Measurements from ENCODE around the gene RWDD3.

Gene RWDD3

DNA sequence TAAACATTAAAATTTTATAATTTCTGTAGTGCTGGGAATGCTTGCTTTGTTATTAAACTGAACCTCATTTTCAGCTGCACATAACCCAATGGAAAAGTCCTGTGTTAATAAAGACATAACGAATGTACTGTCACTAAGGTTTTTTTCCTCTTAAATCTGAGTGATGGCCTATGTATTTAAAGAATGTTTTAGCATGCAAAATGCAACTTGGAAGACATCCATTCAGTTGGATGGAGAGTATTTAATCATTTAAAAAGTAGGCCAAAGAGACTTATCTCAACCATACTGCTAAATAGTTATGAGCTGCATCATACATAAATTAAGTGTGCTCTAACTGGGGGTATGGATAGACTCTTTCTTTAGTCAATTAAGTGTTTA, 48.5 kb downstream of the RWDD3 start:
- TF ChIP-seq, protein P1, sequence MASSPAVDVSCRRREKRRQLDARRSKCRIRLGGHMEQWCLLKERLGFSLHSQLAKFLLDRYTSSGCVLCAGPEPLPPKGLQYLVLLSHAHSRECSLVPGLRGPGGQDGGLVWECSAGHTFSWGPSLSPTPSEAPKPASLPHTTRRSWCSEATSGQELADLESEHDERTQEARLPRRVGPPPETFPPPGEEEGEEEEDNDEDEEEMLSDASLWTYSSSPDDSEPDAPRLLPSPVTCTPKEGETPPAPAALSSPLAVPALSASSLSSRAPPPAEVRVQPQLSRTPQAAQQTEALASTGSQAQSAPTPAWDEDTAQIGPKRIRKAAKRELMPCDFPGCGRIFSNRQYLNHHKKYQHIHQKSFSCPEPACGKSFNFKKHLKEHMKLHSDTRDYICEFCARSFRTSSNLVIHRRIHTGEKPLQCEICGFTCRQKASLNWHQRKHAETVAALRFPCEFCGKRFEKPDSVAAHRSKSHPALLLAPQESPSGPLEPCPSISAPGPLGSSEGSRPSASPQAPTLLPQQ (tag by site-specific recombination; IDR thresholded peaks at IDR 0.05), result no peak
- TF ChIP-seq, protein P2, sequence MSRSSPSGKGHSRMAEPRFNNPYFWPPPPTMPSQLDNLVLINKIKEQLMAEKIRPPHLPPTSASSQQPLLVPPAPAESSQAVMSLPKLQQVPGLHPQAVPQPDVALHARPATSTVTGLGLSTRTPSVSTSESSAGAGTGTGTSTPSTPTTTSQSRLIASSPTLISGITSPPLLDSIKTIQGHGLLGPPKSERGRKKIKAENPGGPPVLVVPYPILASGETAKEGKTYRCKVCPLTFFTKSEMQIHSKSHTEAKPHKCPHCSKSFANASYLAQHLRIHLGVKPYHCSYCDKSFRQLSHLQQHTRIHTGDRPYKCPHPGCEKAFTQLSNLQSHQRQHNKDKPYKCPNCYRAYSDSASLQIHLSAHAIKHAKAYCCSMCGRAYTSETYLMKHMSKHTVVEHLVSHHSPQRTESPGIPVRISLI (tag by site-specific recombination; IDR thresholded peaks at IDR 0.05), result no peak
- TF ChIP-seq, protein P3, sequence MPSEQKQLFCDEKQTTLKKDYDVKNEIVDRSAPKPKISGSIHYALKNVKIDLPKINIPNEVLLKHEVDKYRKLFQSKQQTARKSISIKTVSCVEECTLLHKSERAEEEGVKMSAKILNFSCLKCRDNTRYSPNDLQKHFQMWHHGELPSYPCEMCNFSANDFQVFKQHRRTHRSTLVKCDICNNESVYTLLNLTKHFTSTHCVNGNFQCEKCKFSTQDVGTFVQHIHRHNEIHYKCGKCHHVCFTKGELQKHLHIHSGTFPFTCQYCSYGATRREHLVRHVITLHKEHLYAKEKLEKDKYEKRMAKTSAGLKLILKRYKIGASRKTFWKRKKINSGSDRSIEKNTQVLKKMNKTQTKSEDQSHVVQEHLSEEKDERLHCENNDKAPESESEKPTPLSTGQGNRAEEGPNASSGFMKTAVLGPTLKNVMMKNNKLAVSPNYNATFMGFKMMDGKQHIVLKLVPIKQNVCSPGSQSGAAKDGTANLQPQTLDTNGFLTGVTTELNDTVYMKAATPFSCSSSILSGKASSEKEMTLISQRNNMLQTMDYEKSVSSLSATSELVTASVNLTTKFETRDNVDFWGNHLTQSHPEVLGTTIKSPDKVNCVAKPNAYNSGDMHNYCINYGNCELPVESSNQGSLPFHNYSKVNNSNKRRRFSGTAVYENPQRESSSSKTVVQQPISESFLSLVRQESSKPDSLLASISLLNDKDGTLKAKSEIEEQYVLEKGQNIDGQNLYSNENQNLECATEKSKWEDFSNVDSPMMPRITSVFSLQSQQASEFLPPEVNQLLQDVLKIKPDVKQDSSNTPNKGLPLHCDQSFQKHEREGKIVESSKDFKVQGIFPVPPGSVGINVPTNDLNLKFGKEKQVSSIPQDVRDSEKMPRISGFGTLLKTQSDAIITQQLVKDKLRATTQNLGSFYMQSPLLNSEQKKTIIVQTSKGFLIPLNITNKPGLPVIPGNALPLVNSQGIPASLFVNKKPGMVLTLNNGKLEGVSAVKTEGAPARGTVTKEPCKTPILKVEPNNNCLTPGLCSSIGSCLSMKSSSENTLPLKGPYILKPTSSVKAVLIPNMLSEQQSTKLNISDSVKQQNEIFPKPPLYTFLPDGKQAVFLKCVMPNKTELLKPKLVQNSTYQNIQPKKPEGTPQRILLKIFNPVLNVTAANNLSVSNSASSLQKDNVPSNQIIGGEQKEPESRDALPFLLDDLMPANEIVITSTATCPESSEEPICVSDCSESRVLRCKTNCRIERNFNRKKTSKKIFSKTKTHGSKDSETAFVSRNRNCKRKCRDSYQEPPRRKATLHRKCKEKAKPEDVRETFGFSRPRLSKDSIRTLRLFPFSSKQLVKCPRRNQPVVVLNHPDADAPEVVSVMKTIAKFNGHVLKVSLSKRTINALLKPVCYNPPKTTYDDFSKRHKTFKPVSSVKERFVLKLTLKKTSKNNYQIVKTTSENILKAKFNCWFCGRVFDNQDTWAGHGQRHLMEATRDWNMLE (tag by site-specific recombination; conservative IDR thresholded peaks at IDR 0.05; ENCODE audit: low read depth), result no peak
- TF ChIP-seq ZNF792 (tag by site-specific recombination; IDR thresholded peaks at IDR 0.05) (no peak), ZNF843 (tag by site-specific recombination; IDR thresholded peaks at IDR 0.05) (no peak)
- no peaks in the 10 kb centered on the region for H3K9me3 ChIP-seq (ENCODE audit: control insufficient read depth, insufficient read depth, low read depth, low read length)
- ChIA-PET CTCF (interaction anchor here (0.6 kb wide), 1 partner anchor 118 kb away, joined by 3 read pairs; no protein-coding TSS in a partner anchor), POLR2A (no interaction called here)
- H3K4me1 ChIP-seq (ENCODE audit: control insufficient read depth, insufficient read depth, low read length), result no peaks in the 10 kb centered on the region
- H3K4me3 ChIP-seq (ENCODE audit: low read depth, low read length), result no peak overlapping the region
- no peak overlapping the region for H3K27ac ChIP-seq (ENCODE audit: extremely low read depth, low read depth, low read length)
- no peaks in the 10 kb centered on the region for H3K36me3 ChIP-seq (ENCODE audit: control insufficient read depth in 2 of 2, insufficient read depth in 1 of 2, low read length in 2 of 2)

DNA sequence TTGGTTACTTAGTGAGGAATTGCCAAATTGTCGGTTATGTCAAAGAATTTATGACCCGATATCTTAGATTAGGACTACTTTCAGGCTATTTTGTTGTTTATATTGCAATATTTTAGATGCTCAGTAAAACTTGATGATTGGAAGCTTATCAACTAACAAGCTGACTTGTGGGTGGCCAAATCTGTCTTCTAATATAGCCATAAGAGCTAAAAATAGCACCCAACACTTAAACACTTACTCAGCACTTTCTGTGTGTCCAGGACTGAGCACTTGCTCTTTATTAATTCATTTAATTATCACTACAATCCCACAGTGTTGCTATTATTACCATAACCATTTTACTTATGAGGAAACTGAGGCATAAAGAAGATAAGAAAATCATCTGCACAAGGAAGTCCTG, 50.4 kb downstream of the RWDD3 start:
- ChIA-PET POLR2A (no interaction called here), CTCF (no interaction called here)
- Histone ChIP-seq H3K27ac (ENCODE audit: extremely low read depth, low read depth, low read length) (no peak overlapping the region), H3K36me3 (ENCODE audit: control insufficient read depth in 2 of 2, insufficient read depth in 1 of 2, low read length in 2 of 2) (no peaks in the 10 kb centered on the region), H3K4me1 (ENCODE audit: control insufficient read depth, insufficient read depth, low read length) (no peaks in the 10 kb centered on the region), H3K9me3 (ENCODE audit: control insufficient read depth, insufficient read depth, low read depth, low read length) (no peaks in the 10 kb centered on the region), H3K4me3 (ENCODE audit: low read depth, low read length) (no peak overlapping the region)
- TF ChIP-seq ZNF133 (tag by site-specific recombination; IDR thresholded peaks at IDR 0.05) (no peak), ZNF558 (tag by site-specific recombination; IDR thresholded peaks at IDR 0.05) (no peak)

DNA sequence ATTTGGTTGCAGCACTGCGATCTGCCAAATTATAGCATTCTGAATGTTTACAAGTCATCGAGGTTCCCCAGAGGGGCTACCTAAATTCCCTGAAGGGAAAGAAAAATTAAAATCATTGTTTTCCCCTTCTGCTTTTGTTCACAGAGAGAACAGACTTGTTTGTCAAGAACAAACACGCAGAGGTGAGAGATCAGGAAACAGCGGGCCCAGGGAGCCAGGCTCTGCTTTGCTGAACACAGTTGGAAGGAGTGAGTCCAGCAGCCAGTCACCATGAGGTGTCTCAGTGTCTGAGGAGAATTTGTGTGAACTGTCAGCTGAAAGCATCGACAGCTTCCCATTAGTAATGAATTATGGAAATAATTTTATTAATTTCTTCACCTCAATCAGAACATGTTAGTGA, 52.5 kb downstream of the RWDD3 start:
- Histone ChIP-seq H3K4me1 (ENCODE audit: control insufficient read depth, insufficient read depth, low read length) (no peaks in the 10 kb centered on the region), H3K36me3 (ENCODE audit: control insufficient read depth in 2 of 2, insufficient read depth in 1 of 2, low read length in 2 of 2) (no peaks in the 10 kb centered on the region), H3K9me3 (ENCODE audit: control insufficient read depth, insufficient read depth, low read depth, low read length) (no peaks in the 10 kb centered on the region), H3K27ac (ENCODE audit: extremely low read depth, low read depth, low read length) (no peak overlapping the region), H3K4me3 (ENCODE audit: low read depth, low read length) (no peak overlapping the region)
- POLR2A ChIA-PET, result no interaction called here
- CTCF ChIA-PET, result no interaction called here
- TF ChIP-seq ZNF366 (tag by site-specific recombination; conservative IDR thresholded peaks at IDR 0.05) (no peak), ZNF670 (tag by site-specific recombination; IDR thresholded peaks at IDR 0.05; ENCODE audit: low read depth) (no peak), ZEB2 (tag by site-specific recombination; IDR thresholded peaks at IDR 0.05) (no peak), ZBTB8A (tag by site-specific recombination; IDR thresholded peaks at IDR 0.05) (no peak), ZNF549 (tag by site-specific recombination; IDR thresholded peaks at IDR 0.05) (no peak), BCL11B (tag by site-specific recombination; IDR thresholded peaks at IDR 0.05; ENCODE audit: low read depth) (no peak), GLI4 (tag by site-specific recombination; IDR thresholded peaks at IDR 0.05) (no peak), ZNF23 (tag by site-specific recombination; IDR thresholded peaks at IDR 0.05; ENCODE audit: borderline replicate concordance) (no peak), ZNF626 (tag by site-specific recombination; IDR thresholded peaks at IDR 0.05) (no peak), ZNF791 (tag by site-specific recombination; IDR thresholded peaks at IDR 0.05) (no peak), ZNF621 (tag by site-specific recombination; IDR thresholded peaks at IDR 0.05) (no peak)
- TF ChIP-seq, protein P4, sequence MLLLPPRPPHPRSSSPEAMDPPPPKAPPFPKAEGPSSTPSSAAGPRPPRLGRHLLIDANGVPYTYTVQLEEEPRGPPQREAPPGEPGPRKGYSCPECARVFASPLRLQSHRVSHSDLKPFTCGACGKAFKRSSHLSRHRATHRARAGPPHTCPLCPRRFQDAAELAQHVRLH (tag by site-specific recombination; IDR thresholded peaks at IDR 0.05), result no peak
- TF ChIP-seq, protein P5, sequence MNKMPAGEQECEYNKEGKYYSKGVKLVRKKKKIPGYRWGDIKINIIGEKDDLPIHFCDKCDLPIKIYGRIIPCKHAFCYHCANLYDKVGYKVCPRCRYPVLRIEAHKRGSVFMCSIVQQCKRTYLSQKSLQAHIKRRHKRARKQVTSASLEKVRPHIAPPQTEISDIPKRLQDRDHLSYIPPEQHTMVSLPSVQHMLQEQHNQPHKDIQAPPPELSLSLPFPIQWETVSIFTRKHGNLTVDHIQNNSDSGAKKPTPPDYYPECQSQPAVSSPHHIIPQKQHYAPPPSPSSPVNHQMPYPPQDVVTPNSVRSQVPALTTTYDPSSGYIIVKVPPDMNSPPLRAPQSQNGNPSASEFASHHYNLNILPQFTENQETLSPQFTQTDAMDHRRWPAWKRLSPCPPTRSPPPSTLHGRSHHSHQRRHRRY (tag by site-specific recombination; IDR thresholded peaks at IDR 0.05), result no peak
